Activated T-helper 9 cell treated with anti-CD3 and anti-CD28 coated beads, Interleukin-2, amount 50 U/mL, for 16 hours (primary cell): ENCODE measurements around the gene XPO6.
"Not testable (repeated sequence)": the region's sequence is repeated elsewhere in the genome, so short reads cannot be mapped to it uniquely, and the experiment has no call there.

ENCODE experiments used
- DNase-seq: peaks from one replicate; pipeline ENCODE4 v3.0.0-alpha.2; 2020; ENCODE audit warnings: low read depth

XPO6 gene, protein sequence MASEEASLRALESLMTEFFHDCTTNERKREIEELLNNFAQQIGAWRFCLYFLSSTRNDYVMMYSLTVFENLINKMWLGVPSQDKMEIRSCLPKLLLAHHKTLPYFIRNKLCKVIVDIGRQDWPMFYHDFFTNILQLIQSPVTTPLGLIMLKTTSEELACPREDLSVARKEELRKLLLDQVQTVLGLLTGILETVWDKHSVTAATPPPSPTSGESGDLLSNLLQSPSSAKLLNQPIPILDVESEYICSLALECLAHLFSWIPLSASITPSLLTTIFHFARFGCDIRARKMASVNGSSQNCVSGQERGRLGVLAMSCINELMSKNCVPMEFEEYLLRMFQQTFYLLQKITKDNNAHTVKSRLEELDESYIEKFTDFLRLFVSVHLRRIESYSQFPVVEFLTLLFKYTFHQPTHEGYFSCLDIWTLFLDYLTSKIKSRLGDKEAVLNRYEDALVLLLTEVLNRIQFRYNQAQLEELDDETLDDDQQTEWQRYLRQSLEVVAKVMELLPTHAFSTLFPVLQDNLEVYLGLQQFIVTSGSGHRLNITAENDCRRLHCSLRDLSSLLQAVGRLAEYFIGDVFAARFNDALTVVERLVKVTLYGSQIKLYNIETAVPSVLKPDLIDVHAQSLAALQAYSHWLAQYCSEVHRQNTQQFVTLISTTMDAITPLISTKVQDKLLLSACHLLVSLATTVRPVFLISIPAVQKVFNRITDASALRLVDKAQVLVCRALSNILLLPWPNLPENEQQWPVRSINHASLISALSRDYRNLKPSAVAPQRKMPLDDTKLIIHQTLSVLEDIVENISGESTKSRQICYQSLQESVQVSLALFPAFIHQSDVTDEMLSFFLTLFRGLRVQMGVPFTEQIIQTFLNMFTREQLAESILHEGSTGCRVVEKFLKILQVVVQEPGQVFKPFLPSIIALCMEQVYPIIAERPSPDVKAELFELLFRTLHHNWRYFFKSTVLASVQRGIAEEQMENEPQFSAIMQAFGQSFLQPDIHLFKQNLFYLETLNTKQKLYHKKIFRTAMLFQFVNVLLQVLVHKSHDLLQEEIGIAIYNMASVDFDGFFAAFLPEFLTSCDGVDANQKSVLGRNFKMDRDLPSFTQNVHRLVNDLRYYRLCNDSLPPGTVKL

DNA sequence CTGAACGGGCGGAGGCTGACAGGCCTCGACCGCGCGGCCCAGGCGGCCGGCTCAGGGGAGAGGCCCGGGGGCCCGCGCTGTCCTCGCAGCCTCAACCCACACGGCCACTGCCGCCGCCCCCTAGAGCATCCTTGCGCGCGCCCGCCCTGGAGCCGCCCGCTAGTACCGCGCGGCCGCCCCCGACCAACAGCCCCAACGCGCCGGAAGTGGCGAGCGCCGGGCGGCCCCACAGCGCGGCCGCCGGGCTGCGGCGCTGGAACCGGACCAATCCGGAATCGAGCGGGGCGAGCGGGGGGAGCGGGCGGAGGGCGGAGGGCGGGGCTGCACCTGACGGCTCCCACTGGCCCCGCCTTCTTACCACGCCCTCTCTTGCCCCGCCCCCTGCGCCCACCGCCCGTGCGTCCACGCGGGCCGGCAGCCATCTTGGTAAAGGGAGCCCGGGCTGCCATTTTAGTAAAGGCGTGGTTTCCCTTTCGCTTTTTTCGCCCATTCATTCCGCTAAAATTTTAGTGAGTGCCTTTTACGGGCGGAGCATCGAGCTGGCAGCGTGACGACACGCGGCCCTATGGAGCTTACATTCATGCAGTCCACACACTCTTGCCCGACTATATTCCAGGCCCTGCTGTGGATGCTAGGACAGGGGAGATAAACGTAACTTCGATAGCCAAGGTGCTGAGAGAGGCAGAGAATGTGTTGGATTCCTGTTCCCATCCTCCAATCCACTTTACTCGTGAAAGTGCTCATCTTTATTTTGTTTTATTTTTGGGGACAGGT is at the start of gene XPO6:
Gene XPO6, minus strand, starts transcription at position 208 of the 774 bp plus-strand sequence. CDS start 597 bp downstream, outside the sequence.
- peak; percentile 99 for DNase-seq

DNA sequence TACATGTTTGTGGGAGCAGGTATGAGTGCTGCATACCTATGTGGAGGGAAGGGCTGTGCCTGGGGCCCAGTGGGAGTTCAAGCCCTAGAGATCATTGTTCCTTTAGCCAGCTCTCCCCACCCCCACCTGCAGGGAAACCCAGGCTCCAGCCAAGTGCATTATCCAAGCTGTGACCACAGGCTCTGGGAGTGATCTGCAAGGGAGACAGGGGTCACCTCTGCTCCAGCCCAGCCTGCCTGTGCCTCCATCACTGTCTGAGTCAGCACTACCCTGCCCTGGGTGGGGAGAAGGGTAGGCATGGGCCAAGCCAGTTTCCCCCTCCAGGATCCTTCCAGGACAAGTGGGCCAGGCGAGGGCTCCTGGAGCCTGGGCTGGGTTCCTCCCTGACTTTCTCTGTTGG is 48.4 kb upstream of the XPO6 start:
- no peak for DNase-seq

DNA sequence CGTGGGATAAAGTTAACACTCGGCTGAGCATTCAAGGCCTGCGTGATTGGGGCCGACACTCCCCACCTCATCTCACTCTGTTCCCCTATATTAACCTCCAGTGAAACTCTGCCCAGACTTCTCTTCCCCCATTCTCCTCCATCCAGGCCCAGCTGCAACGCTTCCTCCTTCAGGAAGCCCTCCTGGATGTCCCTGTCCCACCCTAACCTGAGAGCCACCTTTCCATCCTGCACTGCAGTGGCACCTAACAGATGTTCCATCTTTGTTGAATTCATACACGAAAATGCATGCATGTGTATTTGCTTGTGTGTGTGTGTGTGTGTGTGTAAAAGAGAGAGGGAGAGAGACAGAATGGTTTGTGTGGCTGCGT is 48.0 kb upstream of the XPO6 start:
- DNase-seq: no peak

DNA sequence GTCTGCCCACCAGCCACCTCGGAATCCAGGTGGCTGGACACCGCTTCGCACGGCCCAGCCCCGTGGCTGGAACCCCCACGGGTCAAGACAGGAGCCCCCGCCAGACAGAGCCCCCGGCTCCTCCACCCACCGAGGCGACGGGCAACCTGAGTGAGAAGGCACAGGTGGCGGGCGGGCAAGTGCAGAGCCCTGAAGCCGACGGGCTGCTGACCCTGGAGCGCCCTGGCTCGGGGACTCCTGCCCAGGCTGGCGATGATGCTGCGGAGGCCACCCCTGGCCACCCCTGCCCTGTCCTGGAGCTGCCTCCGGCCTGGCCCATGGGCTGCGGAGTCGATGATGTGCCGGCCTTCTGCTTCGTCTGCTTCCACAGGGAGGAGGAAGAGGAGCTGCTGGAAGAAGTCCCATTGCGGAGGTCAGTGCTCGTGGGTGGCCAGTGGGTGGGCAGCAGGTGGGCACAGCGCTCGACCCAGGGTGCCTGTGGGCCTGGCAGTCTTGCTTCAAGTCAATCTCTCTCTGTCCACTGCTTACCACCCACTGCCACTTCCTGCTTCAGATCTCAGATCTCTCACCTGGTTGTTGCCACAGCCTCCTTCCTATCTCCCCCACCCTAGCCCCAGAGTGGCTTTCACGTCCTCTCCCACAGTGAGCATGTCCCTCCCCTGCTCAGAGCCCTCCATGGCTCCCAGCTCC is 47.5 kb upstream of the XPO6 start:
- DNase-seq: no peak

DNA sequence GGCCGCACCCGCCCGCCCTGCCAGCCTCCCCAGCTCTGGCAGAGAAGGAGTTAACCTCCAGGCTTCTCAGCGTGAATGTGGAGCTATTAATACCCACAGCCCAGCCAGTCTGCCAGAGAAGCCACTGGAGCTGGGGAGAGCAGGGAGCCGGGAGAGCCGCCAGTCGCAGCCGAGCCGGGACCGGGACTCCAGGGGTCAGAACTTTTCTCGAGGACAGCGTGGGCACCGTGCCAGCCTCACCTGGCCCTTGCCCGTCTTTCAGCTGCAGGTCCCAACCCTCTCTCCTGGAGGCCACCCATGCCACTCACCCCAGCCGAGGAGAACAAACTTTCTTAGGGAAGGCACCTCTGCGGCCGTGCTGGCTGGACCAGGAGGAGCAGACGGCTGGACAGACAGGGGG is 46.8 kb upstream of the XPO6 start:
- no peak for DNase-seq

DNA sequence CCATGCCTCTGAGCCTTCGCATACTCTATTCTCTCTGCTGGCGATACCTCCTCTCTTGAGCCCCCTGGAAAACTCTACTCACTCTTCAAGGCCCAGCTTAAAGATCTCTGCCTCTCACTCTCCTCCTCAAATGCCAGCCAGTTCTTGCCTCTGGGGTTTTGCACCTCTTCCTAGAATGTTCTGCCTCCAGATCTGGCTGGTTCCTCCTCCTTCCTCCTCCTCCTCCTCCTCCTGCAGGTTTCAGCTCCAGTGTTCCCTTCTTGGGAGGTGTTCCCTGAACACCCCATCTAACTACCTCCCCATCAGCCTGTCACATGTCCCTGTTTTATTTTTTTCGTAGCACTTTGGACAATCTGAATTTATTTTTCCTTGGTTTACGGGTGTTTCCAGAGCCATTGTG is 45.5 kb upstream of the XPO6 start:
- no peak for DNase-seq

DNA sequence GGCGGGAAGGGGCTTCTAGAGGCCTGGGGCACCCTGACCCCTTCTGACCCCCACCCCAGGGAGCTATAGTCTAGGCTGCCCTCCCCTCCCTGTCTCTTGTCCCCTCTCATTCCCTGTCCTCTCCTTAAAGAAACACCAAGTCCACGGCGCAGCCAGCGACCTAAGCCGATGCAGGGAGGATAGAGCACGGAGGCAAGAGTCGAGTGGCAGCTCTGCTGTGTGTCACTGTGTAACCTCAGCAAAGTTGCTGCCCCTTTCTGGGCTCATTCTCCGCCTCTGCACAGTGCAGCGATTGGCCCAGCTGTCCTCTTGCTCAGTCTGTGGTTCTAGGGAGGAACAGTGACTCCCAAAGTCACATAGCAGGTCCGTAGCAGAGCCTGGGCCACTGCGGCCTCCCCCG is 44.1 kb upstream of the XPO6 start:
- DNase-seq: no peak

DNA sequence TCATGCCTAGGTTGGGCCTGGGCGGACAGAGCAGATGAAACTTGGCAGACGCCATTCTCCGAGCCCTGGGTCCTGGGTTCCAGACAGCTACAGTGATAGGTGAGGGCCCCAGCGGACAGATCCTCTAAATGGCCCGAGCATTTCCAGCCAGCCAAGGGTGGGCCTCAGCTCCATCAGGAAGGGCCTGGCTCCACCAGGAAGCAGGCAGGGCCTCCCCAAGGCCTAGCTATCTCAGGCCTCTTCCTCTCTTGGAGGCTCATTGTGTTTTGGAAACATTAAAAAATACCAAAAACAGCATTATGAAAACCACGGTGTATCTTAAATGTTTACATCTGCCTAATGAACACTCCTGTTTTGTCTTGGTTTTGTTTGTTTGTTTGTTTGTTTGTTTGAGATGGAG is 42.4 kb upstream of the XPO6 start:
- DNase-seq: no peak

DNA sequence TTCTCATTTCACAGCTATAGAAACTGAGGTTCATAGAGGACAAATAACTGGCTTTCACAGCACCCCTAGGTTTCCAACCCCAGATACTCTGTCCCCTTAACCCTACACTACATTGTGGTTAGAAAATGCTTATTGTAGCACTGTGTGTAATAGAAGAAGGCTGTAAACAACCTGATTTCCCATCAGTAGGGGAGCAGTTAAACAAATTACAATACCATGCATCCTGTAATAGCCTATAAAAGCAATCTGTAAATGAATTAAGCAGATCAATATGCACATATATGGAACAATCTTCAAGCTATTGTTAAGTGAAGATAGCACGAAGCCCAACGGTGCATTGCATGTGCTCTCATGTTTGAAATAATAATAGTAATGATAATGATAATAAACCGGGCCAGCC is 39.2 kb upstream of the XPO6 start:
- no peak for DNase-seq

DNA sequence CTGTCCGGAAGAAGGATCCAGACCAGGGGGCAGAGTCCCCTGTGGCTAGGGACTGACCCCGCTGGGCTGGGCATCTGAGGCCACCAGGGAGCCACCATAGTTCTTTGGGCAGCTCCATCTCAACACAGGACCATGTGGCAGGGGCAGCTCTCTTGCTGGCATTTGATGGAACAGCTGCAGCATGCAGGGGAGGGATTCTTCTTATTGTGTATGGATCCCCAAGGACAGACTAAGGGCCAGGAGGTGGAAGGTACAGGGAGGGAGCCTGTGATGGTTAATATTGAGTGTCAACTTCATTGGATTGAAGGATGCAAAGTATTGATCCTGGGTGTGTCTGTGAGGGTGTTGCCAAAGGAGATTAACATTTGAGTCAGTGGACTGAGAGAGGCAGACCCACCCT is 37.7 kb upstream of the XPO6 start:
- not testable (repeated sequence) for DNase-seq

DNA sequence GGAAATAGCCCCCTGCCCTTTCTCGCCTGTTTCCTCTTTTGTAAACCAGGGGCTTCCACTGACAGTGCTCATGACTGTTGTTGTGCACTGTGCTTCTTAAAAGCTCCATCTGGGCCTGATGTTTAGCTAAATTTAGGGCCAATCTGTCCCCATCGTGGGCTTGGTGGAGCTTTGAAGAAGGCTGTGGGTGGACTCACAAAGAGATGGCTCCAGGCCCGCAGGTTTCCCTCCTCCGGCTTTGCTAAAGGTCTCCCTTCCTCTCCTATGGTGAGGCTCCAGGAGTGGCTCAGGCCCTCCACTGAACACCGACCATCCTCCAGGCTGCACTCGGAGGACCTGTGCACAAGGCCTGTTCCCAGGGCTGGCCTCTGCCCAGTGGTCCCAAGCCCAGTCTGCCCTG is 30.2 kb upstream of the XPO6 start:
- no peak for DNase-seq

DNA sequence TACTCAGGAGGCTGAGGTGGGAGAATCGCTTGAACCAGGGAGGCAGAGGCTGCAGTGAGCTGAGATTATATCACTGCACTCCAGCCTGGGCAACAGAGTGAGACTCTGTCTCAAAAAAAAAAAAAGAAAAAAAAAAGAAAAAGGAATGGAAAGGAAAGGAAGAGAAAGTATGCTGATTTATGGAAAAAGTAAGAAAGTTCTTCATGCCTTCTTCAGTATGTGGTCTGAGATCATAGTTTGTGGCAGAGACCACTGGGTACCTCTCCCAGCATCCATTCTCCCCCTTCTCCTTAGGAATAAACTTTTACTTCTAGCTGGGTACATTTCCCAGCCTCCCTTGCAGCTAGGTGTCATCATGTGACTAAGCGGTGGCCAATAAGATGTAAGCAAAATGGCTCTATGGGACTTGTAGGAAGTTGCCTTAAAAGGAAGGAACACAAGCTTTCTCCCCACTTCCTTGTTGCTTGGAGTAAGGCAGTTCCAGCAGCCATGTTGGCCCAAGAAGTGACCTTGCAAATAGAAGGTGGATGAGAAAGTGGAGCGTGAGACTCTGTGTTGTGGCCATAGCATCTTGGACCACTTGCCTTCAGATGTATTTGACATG is 26.1 kb upstream of the XPO6 start:
- no peak for DNase-seq

DNA sequence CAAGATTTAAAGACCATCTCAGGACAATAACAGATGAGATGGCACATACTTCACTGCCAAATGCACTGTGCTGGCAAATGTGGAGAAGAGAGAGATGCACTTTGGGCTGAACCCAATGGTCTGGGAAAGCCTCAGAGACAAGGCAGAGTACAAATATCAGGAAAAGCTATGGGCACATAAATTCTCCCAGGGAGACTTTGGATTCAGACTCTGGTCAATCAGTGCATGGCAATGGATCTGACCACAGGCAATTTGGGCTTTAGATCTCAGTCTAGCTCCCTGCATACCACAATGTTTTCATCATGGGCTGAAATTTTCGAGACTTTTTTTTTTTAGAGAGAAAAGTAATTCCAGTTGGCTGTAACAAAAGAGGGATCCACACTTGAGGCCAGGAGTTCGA is 20.0 kb upstream of the XPO6 start:
- DNase-seq: no peak

DNA sequence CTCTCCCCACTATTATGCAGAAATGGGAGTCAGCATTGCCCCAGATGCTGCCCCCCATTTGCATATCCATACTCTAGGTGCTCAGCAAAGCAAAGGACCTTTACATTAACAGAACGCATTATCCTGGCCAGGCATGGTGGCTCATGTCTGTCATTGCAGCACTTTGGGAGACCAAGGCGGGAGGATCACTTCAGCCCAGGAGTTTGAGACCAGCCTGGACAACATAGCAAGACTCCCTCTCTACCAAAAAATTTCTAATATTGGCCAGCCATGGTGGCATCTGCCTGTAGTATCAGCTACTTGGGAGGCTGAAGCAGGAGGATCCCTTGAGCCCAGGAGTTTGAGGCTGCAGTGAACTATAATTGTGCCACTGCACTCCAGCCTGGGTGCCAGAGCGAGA is 12.1 kb upstream of the XPO6 start:
- DNase-seq: not testable (repeated sequence)

DNA sequence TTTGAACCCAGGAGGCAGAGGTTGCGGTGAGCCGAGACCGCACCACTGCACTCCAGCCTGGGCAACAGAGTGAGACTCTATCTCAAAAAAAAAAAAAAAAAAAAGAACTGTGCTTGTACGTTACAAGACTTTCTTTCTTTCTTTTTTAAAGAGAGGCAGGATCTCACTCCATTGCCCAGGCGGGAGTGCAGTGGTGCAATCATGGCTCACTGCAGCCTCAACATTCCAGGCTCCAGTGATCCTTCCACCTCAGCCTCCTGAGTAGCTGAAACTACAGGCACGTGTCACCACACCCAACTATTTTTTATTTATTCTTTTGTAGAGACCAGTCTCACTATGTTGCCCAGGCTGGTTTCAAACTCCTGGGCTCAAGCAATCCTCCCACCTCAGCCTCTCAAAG is 8.0 kb upstream of the XPO6 start:
- DNase-seq: not testable (repeated sequence)

DNA sequence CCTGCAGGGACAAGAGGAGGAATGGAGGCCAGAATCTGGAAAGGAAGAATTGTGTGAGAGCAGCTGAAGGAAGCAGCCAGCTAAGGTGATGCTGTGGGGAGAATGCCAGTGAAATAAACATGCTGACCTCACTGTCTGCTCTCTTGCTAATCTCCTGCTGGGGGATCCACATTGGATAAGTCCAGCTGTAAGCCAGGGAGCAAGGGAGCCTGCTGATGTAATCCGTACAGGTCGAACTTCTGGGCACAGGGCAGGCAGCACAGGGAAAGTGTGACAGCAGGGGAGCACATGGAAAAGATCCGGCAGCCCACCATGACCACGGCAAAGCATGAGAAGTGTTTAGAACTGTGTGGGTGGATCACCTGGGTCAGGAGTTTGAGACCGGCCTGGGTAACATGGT is 7.5 kb upstream of the XPO6 start:
- DNase-seq: no peak

DNA sequence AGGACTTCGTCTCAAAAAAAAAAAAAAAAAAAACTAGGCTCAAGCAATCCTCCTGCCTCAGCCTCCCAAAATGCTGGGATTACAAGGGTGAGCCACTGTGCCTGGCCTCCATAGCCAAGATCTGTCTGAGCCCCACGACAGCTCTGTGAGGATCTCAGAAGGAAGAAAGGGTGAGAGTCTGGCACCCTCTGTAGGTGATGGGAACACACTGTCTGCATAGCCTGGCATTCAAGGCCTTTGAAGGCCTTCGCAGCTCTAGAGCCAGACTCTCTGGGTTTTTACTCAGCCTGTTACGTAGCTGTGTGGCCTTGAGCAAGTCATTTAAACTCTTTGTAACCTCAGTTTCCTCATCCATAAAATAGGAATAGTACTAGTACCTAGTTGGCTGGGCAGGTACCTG is 6.3 kb upstream of the XPO6 start:
- DNase-seq: peak; percentile 39

DNA sequence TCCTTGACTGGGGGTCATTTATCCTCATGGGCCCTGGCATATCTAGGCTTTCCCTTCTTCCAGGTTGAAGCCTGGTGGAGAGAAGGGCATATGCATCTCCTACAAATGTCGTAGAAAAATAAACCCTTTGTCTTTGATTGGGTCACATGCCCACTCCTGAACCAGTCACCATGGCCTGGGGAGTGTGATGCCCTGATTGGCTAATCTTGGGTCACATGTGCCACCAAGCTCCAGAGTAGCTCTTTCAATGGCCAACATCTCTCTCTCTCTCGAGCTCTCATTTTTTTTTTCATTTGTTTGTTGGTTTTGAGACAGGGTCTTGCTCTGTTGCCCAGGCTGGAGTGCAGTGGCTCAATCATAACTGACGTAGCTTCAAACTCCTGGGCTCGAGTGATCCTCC is 5.6 kb upstream of the XPO6 start:
- no peak for DNase-seq

DNA sequence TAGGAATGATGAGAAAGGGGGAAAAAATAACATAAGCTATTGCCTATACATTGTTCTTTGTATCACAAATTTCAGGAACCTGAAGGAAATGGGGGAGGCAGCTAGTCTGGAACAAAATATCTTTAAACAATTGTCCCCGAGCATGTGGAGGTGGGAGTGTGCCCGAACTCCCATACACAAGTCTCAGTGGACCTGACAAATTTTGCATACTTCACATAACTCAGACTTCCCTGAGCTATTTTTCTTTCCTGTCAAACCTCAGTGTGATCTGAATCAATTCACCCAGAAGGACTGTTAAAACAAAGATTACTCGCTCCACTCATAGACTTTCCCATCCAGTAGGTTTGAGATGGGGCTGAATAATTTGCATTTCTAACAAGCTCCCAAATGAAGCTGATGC is 1.6 kb upstream of the XPO6 start:
- DNase-seq: no peak

DNA sequence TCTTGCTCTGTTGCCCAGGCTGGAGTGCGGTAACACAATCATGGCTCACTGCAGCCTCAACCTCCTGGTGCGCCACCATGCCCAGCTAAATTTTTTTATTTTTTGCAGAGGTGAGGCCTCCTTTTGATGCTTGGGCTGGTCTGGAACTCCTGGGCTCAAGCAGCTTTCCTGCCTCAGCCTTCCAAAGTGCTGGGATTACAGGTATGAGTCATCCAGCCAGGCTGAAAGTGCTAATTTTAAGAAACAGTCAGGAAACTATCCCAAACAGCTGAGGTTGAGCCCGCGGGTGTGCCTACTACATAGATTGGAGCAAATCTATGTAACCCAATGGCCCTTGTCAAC is 738 bp upstream of the XPO6 start:
- no peak for DNase-seq

DNA sequence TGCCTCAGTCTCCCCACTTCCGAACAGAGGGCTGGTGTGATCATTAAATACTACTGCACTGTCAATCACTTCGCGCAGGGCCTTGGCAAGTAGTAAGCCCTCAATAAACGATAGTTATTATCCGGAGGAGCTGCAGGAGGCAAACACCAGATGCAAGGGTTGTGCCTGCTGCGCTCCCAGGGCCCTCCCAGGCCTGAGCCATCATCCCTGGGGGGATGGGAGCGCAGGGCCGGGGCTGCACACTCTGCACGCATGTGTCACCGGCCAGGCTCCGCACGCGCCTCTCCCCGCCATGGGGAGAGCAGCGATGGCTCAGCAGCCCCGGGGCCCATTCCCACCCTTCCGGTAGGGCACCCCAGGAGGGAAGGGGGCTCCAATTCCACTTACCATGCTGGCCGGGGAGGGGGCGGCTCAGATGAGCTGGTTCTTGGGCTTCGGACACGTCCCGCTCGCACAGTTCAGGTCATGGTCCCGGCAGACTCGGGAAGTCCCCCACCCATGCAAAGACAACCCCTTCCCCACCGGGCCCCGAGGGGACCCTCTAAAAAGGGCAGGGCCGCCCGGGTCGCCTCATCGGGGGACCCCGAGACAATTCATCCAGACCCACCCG is 681 bp downstream of the XPO6 start:
- DNase-seq: peak; percentile 66
